ENCODE results near the gene POLA1.

POLA1 gene

DNA sequence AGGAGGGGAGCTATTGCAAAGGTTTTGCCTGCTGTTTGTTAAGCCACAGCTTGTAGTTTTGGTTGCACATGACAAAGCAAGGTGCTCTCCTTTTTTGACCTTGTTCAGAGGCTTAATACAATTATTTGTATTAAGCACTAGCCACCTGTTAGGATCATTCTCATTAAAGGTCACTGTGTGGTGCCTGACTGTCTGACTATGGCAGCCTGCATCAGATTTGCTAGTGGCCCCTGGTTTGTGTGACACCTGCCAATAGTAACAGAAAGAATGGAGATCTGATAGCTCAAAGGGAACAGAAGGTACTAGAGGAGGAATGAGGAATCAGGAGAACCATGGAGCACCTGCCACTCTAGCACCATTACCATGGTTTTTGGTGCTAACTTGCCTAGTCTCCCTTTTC, 102.5 kb downstream of the POLA1 start:
- TF ChIP-seq REST (IDR thresholded peaks at IDR 0.05; ENCODE audit: low read depth) (no peak), EP300 (IDR thresholded peaks at IDR 0.05; ENCODE audit: borderline replicate concordance) (no peak), RAD21 (IDR thresholded peaks at IDR 0.05; ENCODE audit: low read depth) (no peak), ZBTB7A (IDR thresholded peaks at IDR 0.05; ENCODE audit: low read depth) (no peak), NFIC (IDR thresholded peaks at IDR 0.05) (no peak), TAF1 (IDR thresholded peaks at IDR 0.05; ENCODE audit: low read depth) (no peak), FOXM1 (IDR thresholded peaks at IDR 0.05; ENCODE audit: borderline replicate concordance, low read depth) (no peak), CEBPB (IDR thresholded peaks at IDR 0.05) (no peak), YY1 (IDR thresholded peaks at IDR 0.05; ENCODE audit: low read depth) (no peak), CREB1 (IDR thresholded peaks at IDR 0.05; ENCODE audit: low read depth) (no peak), USF1 (IDR thresholded peaks at IDR 0.05) (no peak)

- no peak for TF ChIP-seq TAF1 (IDR thresholded peaks at IDR 0.05; ENCODE audit: low read depth)
- TF ChIP-seq FOXM1 (IDR thresholded peaks at IDR 0.05; ENCODE audit: borderline replicate concordance, low read depth): no peak
- TF ChIP-seq YY1 (IDR thresholded peaks at IDR 0.05; ENCODE audit: low read depth): no peak
- TF ChIP-seq REST (IDR thresholded peaks at IDR 0.05; ENCODE audit: low read depth): no peak
- no peak for TF ChIP-seq TCF12 (IDR thresholded peaks at IDR 0.05; ENCODE audit: low read depth)
- no peak for TF ChIP-seq USF1 (IDR thresholded peaks at IDR 0.05)
- TF ChIP-seq CREB1 (IDR thresholded peaks at IDR 0.05; ENCODE audit: low read depth): no peak
- TF ChIP-seq RAD21 (IDR thresholded peaks at IDR 0.05; ENCODE audit: low read depth): no peak
- no peak for TF ChIP-seq CEBPB (IDR thresholded peaks at IDR 0.05)
- TF ChIP-seq, protein P1, sequence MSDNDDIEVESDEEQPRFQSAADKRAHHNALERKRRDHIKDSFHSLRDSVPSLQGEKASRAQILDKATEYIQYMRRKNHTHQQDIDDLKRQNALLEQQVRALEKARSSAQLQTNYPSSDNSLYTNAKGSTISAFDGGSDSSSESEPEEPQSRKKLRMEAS (IDR thresholded peaks at IDR 0.05): no peak
- no peak for TF ChIP-seq EP300 (IDR thresholded peaks at IDR 0.05; ENCODE audit: borderline replicate concordance)
- no peak for TF ChIP-seq ZBTB7A (IDR thresholded peaks at IDR 0.05; ENCODE audit: low read depth)
- no peak for TF ChIP-seq NFIC (IDR thresholded peaks at IDR 0.05)
- TF ChIP-seq TEAD4 (IDR thresholded peaks at IDR 0.05): no peak
- no peak for TF ChIP-seq EGR1 (IDR thresholded peaks at IDR 0.05)
Measured at GRCh38 chrX:24799078-24799477, 105.4 kb downstream of the POLA1 start.

- TF ChIP-seq EGR1 (IDR thresholded peaks at IDR 0.05) (no peak), FOXM1 (IDR thresholded peaks at IDR 0.05; ENCODE audit: borderline replicate concordance, low read depth) (no peak), CEBPB (IDR thresholded peaks at IDR 0.05) (no peak), CREB1 (IDR thresholded peaks at IDR 0.05; ENCODE audit: low read depth) (no peak), TAF1 (IDR thresholded peaks at IDR 0.05; ENCODE audit: low read depth) (no peak), YY1 (IDR thresholded peaks at IDR 0.05; ENCODE audit: low read depth) (no peak), TCF12 (IDR thresholded peaks at IDR 0.05; ENCODE audit: low read depth) (no peak), RAD21 (IDR thresholded peaks at IDR 0.05; ENCODE audit: low read depth) (no peak)
Measured at GRCh38 chrX:24799565-24799964, 105.8 kb downstream of the POLA1 start.

DNA sequence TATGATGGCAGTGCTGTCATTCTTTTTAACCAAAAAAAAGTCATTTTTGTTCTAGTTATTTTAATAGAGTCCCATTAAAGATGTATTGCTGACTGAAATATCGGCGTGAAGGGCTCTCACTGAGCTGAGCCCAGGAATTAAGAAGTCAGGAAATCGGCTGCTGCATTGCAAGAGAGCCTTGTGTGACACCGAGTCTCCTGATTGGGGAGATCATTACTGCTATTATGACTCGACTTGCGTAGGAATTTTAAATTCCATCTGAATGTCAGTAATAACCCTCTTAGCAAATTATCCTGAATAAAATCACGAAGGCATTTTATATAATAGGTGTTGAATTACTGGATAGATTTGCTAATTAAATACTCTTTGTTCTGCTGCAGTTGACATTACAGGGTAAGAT, 111.5 kb downstream of the POLA1 start:
- TF ChIP-seq NFIC (IDR thresholded peaks at IDR 0.05): no peak
- TF ChIP-seq, protein P1 (IDR thresholded peaks at IDR 0.05): no peak
- no peak for TF ChIP-seq RAD21 (IDR thresholded peaks at IDR 0.05; ENCODE audit: low read depth)
- TF ChIP-seq TAF1 (IDR thresholded peaks at IDR 0.05; ENCODE audit: low read depth): no peak
- TF ChIP-seq YY1 (IDR thresholded peaks at IDR 0.05; ENCODE audit: low read depth): no peak
- TF ChIP-seq REST (IDR thresholded peaks at IDR 0.05; ENCODE audit: low read depth): no peak
- no peak for TF ChIP-seq CREB1 (IDR thresholded peaks at IDR 0.05; ENCODE audit: low read depth)

GRCh38 chrX:24828147-24828546, 134.4 kb downstream of the POLA1 start:
- no peak for TF ChIP-seq TAF1 (IDR thresholded peaks at IDR 0.05; ENCODE audit: low read depth)
- TF ChIP-seq TEAD4 (IDR thresholded peaks at IDR 0.05): no peak
- no peak for TF ChIP-seq ZBTB7A (IDR thresholded peaks at IDR 0.05; ENCODE audit: low read depth)
- no peak for TF ChIP-seq CEBPB (IDR thresholded peaks at IDR 0.05)
- TF ChIP-seq EGR1 (IDR thresholded peaks at IDR 0.05): no peak
- TF ChIP-seq YY1 (IDR thresholded peaks at IDR 0.05; ENCODE audit: low read depth): no peak
- TF ChIP-seq, protein P1 (IDR thresholded peaks at IDR 0.05): no peak
- no peak for TF ChIP-seq CREB1 (IDR thresholded peaks at IDR 0.05; ENCODE audit: low read depth)
- no peak for TF ChIP-seq TCF12 (IDR thresholded peaks at IDR 0.05; ENCODE audit: low read depth)
- TF ChIP-seq REST (IDR thresholded peaks at IDR 0.05; ENCODE audit: low read depth): no peak
- no peak for TF ChIP-seq RAD21 (IDR thresholded peaks at IDR 0.05; ENCODE audit: low read depth)
- no peak for TF ChIP-seq FOXM1 (IDR thresholded peaks at IDR 0.05; ENCODE audit: borderline replicate concordance, low read depth)
- no peak for TF ChIP-seq USF1 (IDR thresholded peaks at IDR 0.05)
- TF ChIP-seq NFIC (IDR thresholded peaks at IDR 0.05): no peak
- TF ChIP-seq EP300 (IDR thresholded peaks at IDR 0.05; ENCODE audit: borderline replicate concordance): no peak

Measured in Ishikawa (cell line).